Endothelial cell of umbilical vein (primary cell): ENCODE measurements around the gene CPEB1. TPM values are rescaled to one million over a fixed set of nuclear protein-coding genes. Genes with fewer than 3 reads are reported as not detected.

ENCODE experiments used
- BruUV-seq: library from RNA; stranded (reverse); fragments of 400-500 nt; replicated peaks from 2 replicates; lab custom pipeline; 2021; lab: Mats Ljungman, UMichigan
- CTCF ChIA-PET: fragments of 300-600, 350-600 bp; sonication (Branson Sonifier 250); formaldehyde crosslinking; loops from one replicate; lab custom pipeline; 2021; ENCODE audit warnings: antibody characterized with exemption, inconsistent platforms; lab: Charles Lee
- POLR2A ChIA-PET: fragments of 300-600, 350-600 bp; sonication (Branson Sonifier 250); formaldehyde crosslinking; loops from one replicate; lab custom pipeline; 2021; ENCODE audit warnings: antibody characterized with exemption, inconsistent platforms; lab: Charles Lee
- DNase-seq: peaks from one replicate; pipeline ENCODE4 v3.0.0-alpha.2; 2011; ENCODE audit warnings: low read depth, low spot score
- FAIRE-seq: peaks from 2 replicates; lab custom pipeline; 2011; peaks lifted over from hg19 to GRCh38; lab: Jason Lieb, UNC
- H2AFZ ChIP-seq: 2 replicates; pipeline ENCODE4 v1.6.0; 2012; ENCODE audit warnings: low read depth, low read length, control low read depth, inconsistent platforms
- H3K27ac ChIP-seq: 2 replicates; pipeline ENCODE4 v1.5.1; 2011; ENCODE audit warnings: low read depth, mild to moderate bottlenecking, control low read depth, low read length, moderate library complexity; ENCODE audit not compliant: insufficient read depth
- H3K27me3 ChIP-seq, 2 experiments: 2 replicates each; pipeline versions ENCODE4 v1.6.0 to v1.6.1; 2011; ENCODE audit warnings: low read length in 2 of 2, mixed read lengths in 1 of 2; ENCODE audit not compliant: control insufficient read depth in 2 of 2, insufficient read depth in 2 of 2
- H3K36me3 ChIP-seq, 2 experiments: 2 replicates in 1 of 2; 3 replicates in 1 of 2; pipeline ENCODE4 v1.5.1; 2011; ENCODE audit warnings: low read length in 2 of 2, mild to moderate bottlenecking in 1 of 2, moderate library complexity in 1 of 2; ENCODE audit not compliant: control insufficient read depth in 2 of 2, insufficient read depth in 2 of 2; ENCODE audit errors: extremely low read depth in 1 of 2
- H3K4me1 ChIP-seq: 3 replicates; pipeline ENCODE4 v1.5.1; 2011; ENCODE audit warnings: mild to moderate bottlenecking, low read length; ENCODE audit not compliant: control insufficient read depth, insufficient read depth; ENCODE audit errors: extremely low read depth
- H3K4me2 ChIP-seq: 2 replicates; pipeline ENCODE4 v1.6.1; 2011; ENCODE audit warnings: low read length, control low read depth, mixed read lengths; ENCODE audit not compliant: insufficient read depth
- H3K4me3 ChIP-seq, 3 experiments: fragments of 200-600 bp in 1 of 3; sonication (generic), shearing (Covaris generic) in 1 of 3; replicated peaks in 1 of 3; 2 replicates each; pipeline ENCODE4 v1.5.1; 2011 to 2016; ENCODE audit warnings: control low read depth in 3 of 3, low read length in 3 of 3, mild to moderate bottlenecking in 2 of 3, inconsistent platforms in 1 of 3, low read depth in 1 of 3, moderate library complexity in 1 of 3; ENCODE audit not compliant: insufficient read depth in 1 of 3
- H3K79me2 ChIP-seq: 2 replicates; pipeline ENCODE4 v1.6.0; 2012; ENCODE audit warnings: low read length, inconsistent platforms; ENCODE audit not compliant: control insufficient read depth, insufficient read depth
- H3K9ac ChIP-seq: replicated peaks from 2 replicates; pipeline ENCODE3; 2011; ENCODE audit warnings: low read length, control low read depth; ENCODE audit not compliant: insufficient read depth; ENCODE audit errors: extremely low read depth
- H3K9me1 ChIP-seq: replicated peaks from 3 replicates; pipeline ENCODE4 v1.6.0; 2011; ENCODE audit warnings: mild to moderate bottlenecking, low read length; ENCODE audit not compliant: control insufficient read depth, insufficient read depth; ENCODE audit errors: extremely low read depth
- H3K9me3 ChIP-seq: replicated peaks from 2 replicates; pipeline ENCODE4 v1.5.1; 2012; ENCODE audit warnings: low read length, inconsistent platforms; ENCODE audit not compliant: control insufficient read depth, insufficient read depth
- H4K20me1 ChIP-seq: replicated peaks from 2 replicates; pipeline ENCODE3; 2011; ENCODE audit warnings: mild to moderate bottlenecking, low read length; ENCODE audit not compliant: control insufficient read depth, insufficient read depth; ENCODE audit errors: extremely low read depth
- FOS ChIP-seq: IDR thresholded peaks from 2 replicates; pipeline ENCODE4 v1.6.1; 2011; ENCODE audit warnings: mild to moderate bottlenecking, low read length, moderate library complexity, borderline replicate concordance; ENCODE audit not compliant: insufficient read depth
- JUN ChIP-seq: IDR thresholded peaks from 2 replicates; pipeline ENCODE4 v1.6.1; 2011; ENCODE audit warnings: borderline replicate concordance, low read depth; ENCODE audit not compliant: insufficient read length, insufficient read depth
- MYC ChIP-seq: IDR thresholded peaks from one replicate; pipeline ENCODE4 v1.6.1; 2011; ENCODE audit warnings: mild to moderate bottlenecking, low read depth, low read length
- POLR2AphosphoS5 ChIP-seq: IDR thresholded peaks from 2 replicates; pipeline ENCODE4 v1.6.1; 2012; ENCODE audit warnings: low read depth, mild to moderate bottlenecking, control low read depth, low read length, moderate library complexity; ENCODE audit not compliant: insufficient read depth
- dilution Hi-C: fragments of 300-500 bp; cut with MboI; formaldehyde crosslinking; loops from one replicate; pipeline ENCODE4 v1.15.0; 2019; ENCODE audit warnings: low sequenced_read_pairs; ENCODE audit not compliant: extremely low pct_ligation_motif_present
- intact Hi-C: fragments of 100-400 bp; cut with micrococcal nuclease; formaldehyde crosslinking; loops from one replicate; pipeline ENCODE4 v1.10.0; 2022
- polyA plus RNA-seq, 4 experiments: library from polyadenylated mRNA; depleted of rRNA in 3 of 4; stranded (reverse) in 3 of 4; unstranded in 1 of 4; fragments of >200 nt; gene quantifications; 2 replicates each; pipeline versions ENCODE4 v1.2.1 to v1.2.3, GENCODE V29; 2011 to 2012; ENCODE audit warnings: missing spikeins in 1 of 4
- total RNA-seq: library from RNA; stranded (reverse); gene quantifications from 2 replicates; pipeline ENCODE4 v1.2.3, GENCODE V29; 2021
- TF ChIP-seq, protein P1 (sequence below): IDR thresholded peaks from 2 replicates; pipeline ENCODE4 v1.6.1; 2011; ENCODE audit not compliant: insufficient read depth, insufficient read length
- TF ChIP-seq, protein P2 (sequence below), 2 donors: IDR thresholded peaks; 1 replicate in 1 of 2; 2 replicates in 1 of 2; pipeline ENCODE4 v1.5.1; 2011; ENCODE audit warnings: low read length in 2 of 2, mild to moderate bottlenecking in 2 of 2, moderate library complexity in 2 of 2, control low read depth in 1 of 2, inconsistent platforms in 1 of 2, low read depth in 1 of 2; ENCODE audit not compliant: insufficient read depth in 1 of 2; ENCODE audit errors: extremely low read depth in 1 of 2

CPEB1 gene
- total and polyA plus RNA-seq, 2 donors (not counting 3 experiments of a cell fraction or from before 2014, with no cell fraction given), result not detected

DNA sequence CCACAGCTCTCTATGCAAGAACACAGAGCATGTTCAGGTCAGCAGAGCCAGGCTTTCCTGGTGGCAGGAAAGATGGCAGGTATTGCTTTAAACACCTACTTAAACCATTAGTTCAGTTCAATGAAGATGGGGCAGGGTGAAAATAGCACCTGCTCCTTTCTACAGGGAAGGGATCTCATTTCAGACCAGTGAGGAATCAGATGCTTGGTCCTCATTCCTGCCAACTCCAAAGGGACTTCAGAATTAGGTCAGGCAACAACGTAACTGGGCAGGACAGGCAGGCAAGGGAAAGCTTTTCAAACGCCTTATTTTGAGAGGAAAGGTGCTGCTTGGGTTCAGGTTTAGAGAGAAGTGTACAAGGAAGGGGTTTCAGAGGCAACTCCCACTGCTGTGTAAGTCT lies 94.3 kb downstream of the CPEB1 start:
- no peak overlapping the region for H3K4me2 ChIP-seq
- no peaks in the 10 kb centered on the region for H4K20me1 ChIP-seq
- no peak for FAIRE-seq
- H3K9me1 ChIP-seq, result no peaks in the 10 kb centered on the region
- ChIA-PET CTCF (interaction anchor here (1.1 to 1.4 kb wide), 2 partner anchors 12 to 22 kb away, joined by 3 to 5 read pairs; partner anchors contain the start of gene RPS17), POLR2A (no interaction called here)
- no peak overlapping the region for H2AFZ ChIP-seq
- DNase-seq, result no peak
- H3K79me2 ChIP-seq, result no peaks in the 10 kb centered on the region
- H3K4me3 ChIP-seq, result no peak overlapping the region
- no peaks in the 10 kb centered on the region for H3K9me3 ChIP-seq
- peaks cover 8 to 16% of the 10 kb centered on the region in 2 experiments for H3K27me3 ChIP-seq
- H3K27ac ChIP-seq, result no peak overlapping the region
- dilution Hi-C loops (no loop called here), intact Hi-C loops (no loop called here)
- no peaks in the 10 kb centered on the region for H3K4me1 ChIP-seq
- H3K9ac ChIP-seq, result no peak overlapping the region
- no peaks in the 10 kb centered on the region for H3K36me3 ChIP-seq
- BruUV-seq, result no TSS peak
- TF ChIP-seq FOS (no peak), POLR2AphosphoS5 (no peak), MYC (no peak), JUN (no peak)
- TF ChIP-seq, protein P1, sequence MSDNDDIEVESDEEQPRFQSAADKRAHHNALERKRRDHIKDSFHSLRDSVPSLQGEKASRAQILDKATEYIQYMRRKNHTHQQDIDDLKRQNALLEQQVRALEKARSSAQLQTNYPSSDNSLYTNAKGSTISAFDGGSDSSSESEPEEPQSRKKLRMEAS, result no peak
- TF ChIP-seq, protein P2, sequence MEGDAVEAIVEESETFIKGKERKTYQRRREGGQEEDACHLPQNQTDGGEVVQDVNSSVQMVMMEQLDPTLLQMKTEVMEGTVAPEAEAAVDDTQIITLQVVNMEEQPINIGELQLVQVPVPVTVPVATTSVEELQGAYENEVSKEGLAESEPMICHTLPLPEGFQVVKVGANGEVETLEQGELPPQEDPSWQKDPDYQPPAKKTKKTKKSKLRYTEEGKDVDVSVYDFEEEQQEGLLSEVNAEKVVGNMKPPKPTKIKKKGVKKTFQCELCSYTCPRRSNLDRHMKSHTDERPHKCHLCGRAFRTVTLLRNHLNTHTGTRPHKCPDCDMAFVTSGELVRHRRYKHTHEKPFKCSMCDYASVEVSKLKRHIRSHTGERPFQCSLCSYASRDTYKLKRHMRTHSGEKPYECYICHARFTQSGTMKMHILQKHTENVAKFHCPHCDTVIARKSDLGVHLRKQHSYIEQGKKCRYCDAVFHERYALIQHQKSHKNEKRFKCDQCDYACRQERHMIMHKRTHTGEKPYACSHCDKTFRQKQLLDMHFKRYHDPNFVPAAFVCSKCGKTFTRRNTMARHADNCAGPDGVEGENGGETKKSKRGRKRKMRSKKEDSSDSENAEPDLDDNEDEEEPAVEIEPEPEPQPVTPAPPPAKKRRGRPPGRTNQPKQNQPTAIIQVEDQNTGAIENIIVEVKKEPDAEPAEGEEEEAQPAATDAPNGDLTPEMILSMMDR (IDR thresholded peaks at IDR 0.05; ENCODE audit: extremely low read depth in 1 of 2, insufficient read depth in 1 of 2, low read depth in 1 of 2, low read length in 2 of 2), result no peak
